K562 (cell line): ENCODE measurements around the gene PGGHG. TPM values are rescaled to one million over a fixed set of nuclear protein-coding genes. Genes with fewer than 3 reads are reported as not detected.
"Not testable (repeated sequence)": the region's sequence is repeated elsewhere in the genome, so short reads cannot be mapped to it uniquely, and the experiment has no call there.

Experiments used
- AFF1 ChIP-seq, 2 experiments: fragments of 450-650 bp; IDR thresholded peaks; 2 replicates each; pipeline ENCODE4 v1.6.1; 2018; ENCODE audit warnings: mild to moderate bottlenecking in 2 of 2, low read depth in 1 of 2; ENCODE audit not compliant: partially characterized antibody in 2 of 2
- BHLHE40 ChIP-seq: IDR thresholded peaks from 2 replicates; pipeline ENCODE4 v1.6.1; 2011; ENCODE audit warnings: low read length, improper control_type of control experiment
- DPF2 ChIP-seq: fragments of 450-650 bp; IDR thresholded peaks from 2 replicates; pipeline ENCODE4 v1.6.1; 2016
- JUND ChIP-seq, 2 experiments: IDR thresholded peaks; 2 replicates in 1 of 2; 3 replicates in 1 of 2; pipeline ENCODE4 v1.6.1; 2011; ENCODE audit warnings: borderline replicate concordance in 2 of 2, low read depth in 2 of 2, low read length in 2 of 2, improper control_type of control experiment in 1 of 2, missing biosample characterization in 1 of 2, missing genetic modification characterization in 1 of 2, missing genetic modification reagents in 1 of 2
- STAT5A ChIP-seq: IDR thresholded peaks from 2 replicates; pipeline ENCODE4 v1.6.1; 2012; ENCODE audit warnings: low read length, inconsistent platforms, borderline replicate concordance
- VEZF1 ChIP-seq: fragments of 200-800 bp; sonication (Bioruptor generic); IDR thresholded peaks from 2 replicates; pipeline ENCODE4 v1.6.1; 2017; ENCODE audit warnings: missing genetic modification characterization, missing compliant biosample characterization
- polyA plus RNA-seq, 8 experiments: library from polyadenylated mRNA; depleted of rRNA in 4 of 8; stranded (reverse) in 5 of 8; unstranded in 3 of 8; fragments of >200 nt; fragmentation: Nextera tagmentation in 2 of 8; fragmentation: Illumina TruSeq in 1 of 8; extraction: Ambion mirVana in 2 of 8; extraction: Trizol in 1 of 8; gene quantifications; 2 replicates each; pipeline versions ENCODE4 v1.2.1 to v1.2.3, GENCODE V29; 2011 to 2014; ENCODE audit warnings: inconsistent platforms in 1 of 8, missing spikeins in 1 of 8
- total RNA-seq, 7 experiments: library from RNA; depleted of rRNA in 6 of 7; stranded (reverse); fragments of >200 nt in 6 of 7; fragmentation: Illumina TruSeq in 2 of 7; extraction: Trizol in 2 of 7; gene quantifications; 2 replicates each; pipeline versions ENCODE4 v1.2.1 to v1.2.3, GENCODE V29; 2011 to 2021; ENCODE audit warnings: low replicate concordance in 1 of 7

Gene PGGHG
- total and polyA plus RNA-seq, 9 of the 15 experiments (the other 6 are each of a cell fraction or from before 2014, with no cell fraction given), result 0.38 to 85.1 (median 18.1) TPM

GRCh38 chr11:324593-325517 lies 35.9 kb downstream of the PGGHG start (continued):
- TF ChIP-seq AFF1 (IDR thresholded peaks at IDR 0.05; ENCODE audit: low read depth in 1 of 2, partially characterized antibody in 2 of 2) (peak in 1 of 2 experiments; percentile 81), BHLHE40 (peak; percentile 85), DPF2 (peak; percentile 74), VEZF1 (CRISPR knock-in tag) (peak; percentile 40), JUND (IDR thresholded peaks at IDR 0.05; ENCODE audit: borderline replicate concordance, low read depth, low read length) (peak; percentile 28; the same call in 1 of the 2 replicates), STAT5A (peak; percentile 29; the same call in 1 of the 2 replicates)
- not testable (repeated sequence) for TF ChIP-seq JUND (tag; IDR thresholded peaks at IDR 0.05; ENCODE audit: borderline replicate concordance, low read depth, low read length)
